NCI-H2107 (cell line): ENCODE results near the gene PLD1.
"Not testable (repeated sequence)": the region's sequence is repeated elsewhere in the genome, so short reads cannot be mapped to it uniquely, and the experiment has no call there.

Experiments used
- DNase-seq: peaks from one replicate; lab custom pipeline; 2025; lab: John Stamatoyannopoulos, UW

The PLD1 gene, protein sequence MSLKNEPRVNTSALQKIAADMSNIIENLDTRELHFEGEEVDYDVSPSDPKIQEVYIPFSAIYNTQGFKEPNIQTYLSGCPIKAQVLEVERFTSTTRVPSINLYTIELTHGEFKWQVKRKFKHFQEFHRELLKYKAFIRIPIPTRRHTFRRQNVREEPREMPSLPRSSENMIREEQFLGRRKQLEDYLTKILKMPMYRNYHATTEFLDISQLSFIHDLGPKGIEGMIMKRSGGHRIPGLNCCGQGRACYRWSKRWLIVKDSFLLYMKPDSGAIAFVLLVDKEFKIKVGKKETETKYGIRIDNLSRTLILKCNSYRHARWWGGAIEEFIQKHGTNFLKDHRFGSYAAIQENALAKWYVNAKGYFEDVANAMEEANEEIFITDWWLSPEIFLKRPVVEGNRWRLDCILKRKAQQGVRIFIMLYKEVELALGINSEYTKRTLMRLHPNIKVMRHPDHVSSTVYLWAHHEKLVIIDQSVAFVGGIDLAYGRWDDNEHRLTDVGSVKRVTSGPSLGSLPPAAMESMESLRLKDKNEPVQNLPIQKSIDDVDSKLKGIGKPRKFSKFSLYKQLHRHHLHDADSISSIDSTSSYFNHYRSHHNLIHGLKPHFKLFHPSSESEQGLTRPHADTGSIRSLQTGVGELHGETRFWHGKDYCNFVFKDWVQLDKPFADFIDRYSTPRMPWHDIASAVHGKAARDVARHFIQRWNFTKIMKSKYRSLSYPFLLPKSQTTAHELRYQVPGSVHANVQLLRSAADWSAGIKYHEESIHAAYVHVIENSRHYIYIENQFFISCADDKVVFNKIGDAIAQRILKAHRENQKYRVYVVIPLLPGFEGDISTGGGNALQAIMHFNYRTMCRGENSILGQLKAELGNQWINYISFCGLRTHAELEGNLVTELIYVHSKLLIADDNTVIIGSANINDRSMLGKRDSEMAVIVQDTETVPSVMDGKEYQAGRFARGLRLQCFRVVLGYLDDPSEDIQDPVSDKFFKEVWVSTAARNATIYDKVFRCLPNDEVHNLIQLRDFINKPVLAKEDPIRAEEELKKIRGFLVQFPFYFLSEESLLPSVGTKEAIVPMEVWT

DNA sequence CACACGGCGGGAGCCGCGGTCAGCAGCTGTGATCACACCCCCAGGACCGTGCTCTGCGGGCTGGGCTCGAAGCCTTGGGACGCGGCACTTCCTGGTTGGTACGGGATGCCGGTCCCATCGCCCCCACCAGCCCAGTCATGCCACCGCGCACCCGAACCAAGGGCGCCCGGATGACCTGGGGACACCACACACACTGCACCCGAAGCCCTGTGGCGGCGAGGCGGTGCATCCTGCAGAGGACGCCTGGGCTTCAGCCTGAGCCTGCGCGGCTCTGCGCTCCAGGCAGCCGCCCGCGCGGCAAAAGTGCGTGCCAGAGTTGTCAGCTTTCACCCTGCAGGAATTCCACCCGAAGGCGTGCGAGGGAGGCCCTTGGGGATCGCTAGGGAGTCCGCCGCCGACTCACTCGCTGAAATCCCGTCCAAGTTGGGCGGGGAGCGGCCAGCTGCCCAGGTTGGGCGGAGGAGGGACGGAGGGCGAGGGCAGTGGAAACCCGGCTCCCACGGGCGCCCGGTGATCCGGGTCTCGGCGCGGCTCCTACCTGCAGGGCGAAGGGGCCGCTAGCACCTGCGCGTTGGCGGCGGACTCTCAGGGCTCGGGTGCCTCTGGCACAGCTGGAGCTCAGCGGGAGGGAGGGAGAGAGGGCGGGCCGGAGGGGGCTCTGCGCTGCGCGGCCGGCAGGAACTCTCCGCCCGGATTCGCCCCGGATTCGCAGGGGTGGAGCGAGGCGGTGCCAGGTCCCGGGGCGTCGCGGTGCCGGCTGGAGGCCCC, at the start of gene PLD1:
Gene PLD1, minus strand, starts transcription at position 623 of the 768 bp plus-strand sequence. CDS start 72,432 bp downstream, outside the sequence.
- DNase-seq, result peak; percentile 58

DNA sequence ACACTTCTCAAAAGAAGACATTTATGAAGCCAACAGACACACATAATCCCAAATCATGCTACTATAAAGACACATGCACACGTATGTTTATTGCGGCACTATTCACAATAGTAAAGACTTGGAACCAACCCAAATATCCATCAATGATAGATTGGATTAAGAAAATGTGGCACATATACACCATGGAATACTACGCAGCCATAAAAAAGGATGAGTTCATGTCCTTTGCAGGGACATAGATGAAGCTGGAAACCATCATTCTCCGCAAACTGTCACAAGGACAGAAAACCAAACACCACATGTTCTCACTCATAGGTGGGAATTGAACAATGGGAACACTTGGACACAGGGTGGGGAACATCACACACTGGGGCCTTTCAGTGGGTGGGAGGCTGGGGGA, 48.5 kb upstream of the PLD1 start:
- DNase-seq, result not testable (repeated sequence)

DNA sequence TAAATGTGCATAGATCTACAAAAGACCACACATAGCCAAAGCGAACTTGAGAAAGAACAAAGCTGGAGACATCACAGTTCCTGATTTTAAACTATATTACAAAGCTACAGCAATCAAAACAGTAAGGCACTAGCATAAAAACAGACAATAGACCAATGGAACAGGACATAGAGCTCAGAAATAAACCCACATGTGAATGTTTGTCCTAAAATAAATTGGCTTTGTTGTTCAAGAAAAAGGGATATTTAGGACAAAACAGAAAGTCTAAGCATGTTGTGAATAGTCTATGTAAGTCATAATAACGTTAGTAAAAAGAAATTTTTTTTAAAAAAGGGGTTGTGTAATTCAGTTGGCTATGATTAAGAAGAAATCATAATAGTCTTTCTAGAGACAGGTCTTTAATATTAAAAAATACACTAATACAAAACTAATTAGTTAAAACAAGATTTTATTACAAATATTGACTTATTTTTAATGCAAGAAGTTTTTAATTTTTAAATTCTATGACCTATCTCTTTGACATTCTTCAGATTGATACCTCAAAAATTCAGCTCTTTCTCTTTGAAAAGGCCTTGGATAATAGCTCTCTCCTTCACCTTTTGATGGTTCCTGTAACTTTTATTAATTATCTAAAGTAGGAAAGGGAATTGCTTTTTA, 44.5 kb upstream of the PLD1 start:
- no peak for DNase-seq

DNA sequence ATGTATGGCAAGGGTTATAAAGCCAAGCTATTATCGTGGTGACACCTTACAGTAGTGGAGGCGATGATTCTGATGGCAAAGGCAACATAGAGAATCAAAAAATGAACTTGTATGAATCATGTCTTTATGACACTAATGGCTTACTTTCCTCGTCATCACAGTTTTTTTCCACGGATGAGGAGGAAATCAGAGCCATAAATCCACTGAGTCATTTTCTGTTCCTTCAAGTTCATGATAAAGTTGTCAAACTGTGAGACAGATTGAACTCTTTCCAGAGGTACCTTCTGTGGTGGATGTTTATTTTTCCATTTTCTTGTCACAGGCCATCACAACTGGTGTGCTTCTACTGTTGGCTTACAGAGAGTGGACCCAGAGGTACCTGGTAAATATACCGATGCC, 41.4 kb upstream of the PLD1 start:
- no peak for DNase-seq

DNA sequence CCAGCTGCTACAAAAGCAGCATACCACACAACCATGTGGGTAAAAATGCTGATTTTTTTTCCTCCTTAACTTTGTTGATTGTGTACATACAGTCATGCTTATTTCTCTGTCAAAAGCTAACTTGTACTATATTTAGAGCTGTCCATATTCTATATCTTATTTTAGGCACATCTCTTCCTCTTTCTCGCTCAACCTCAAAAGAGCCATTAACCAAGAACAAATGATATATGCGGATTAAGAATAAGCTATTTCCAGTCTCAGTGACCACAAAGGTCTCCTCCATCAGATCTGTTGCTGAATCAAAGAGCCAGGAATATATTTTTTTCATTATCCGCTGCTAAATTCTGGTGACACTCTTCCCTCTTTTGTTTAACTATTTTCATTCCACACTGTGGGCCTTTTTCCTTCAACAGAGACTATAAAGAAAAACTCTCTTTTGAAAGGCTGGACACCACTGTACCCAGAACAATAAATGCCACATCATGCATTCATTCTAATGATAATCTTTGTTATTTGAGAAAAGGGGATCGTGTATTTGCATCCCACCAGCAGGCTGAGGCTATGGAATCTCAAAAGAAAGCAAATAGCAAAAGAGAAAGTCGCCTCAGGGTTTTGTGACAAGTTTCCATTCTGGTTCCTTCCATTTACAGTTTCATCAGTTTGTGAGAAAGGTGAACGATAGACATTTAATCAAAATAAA, 40.8 kb upstream of the PLD1 start:
- no peak for DNase-seq

DNA sequence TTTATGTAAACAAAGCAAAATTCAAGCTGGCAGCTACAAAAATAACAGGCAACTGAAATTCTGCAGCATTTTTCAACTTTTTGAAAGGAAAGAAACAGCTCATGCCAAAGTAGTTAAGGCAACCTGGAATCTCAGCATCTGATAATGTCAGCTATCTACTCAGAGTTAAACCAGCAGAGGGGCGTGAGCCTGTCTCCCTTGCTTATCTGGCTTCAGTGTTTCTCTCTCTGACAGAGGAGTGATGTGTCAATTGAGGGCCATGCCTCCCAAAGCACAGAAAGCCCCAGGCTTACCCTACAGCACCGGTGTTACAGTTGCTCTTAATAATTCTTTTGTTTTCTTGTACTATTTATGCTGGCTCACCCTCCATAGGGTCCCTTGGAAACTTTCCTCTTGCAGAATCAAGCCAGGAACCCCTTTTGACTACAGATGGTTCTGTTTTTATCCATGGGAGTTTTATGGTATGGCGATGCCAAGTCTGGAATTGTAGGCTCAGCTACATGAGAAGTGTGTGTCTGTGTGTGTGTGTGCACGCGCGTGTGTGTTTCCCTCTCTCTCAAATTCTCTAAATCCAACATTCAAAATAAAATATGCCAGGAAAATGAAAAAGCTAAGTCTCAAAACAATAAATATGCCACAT, 40.2 kb upstream of the PLD1 start:
- no peak for DNase-seq

DNA sequence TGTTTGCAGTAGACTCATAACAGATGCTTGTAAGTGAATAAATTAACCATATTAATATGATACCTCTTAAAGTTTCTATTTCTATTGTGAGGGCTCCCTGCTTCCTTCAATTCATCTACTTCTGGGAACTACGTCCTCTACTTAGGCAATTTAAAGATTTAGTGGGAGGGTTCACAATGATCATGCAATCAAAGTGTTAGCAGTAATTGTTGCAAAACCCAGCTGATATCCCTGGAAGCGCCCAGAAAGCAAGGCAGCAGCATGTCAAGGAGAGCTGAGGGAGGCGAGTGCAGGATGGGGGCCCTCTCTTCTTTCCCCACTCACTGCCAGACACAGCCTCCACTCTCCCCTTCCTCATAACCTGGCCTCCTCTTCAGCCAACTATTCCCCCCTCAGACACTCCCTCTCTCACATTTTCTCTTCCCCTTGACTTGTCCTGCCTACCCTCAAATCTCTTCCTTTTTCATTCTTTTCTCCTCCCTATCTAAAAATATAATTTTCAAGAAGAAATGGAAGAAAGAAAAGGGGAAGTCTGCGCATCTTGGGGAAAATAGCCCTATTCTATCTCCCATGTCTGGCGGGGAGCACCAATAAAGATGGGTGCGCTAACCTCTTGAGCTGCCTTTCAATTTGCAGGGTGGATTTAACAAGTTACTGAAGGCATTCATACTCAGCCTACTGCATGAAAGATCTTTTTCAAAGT, 39.5 kb upstream of the PLD1 start:
- DNase-seq, result no peak

DNA sequence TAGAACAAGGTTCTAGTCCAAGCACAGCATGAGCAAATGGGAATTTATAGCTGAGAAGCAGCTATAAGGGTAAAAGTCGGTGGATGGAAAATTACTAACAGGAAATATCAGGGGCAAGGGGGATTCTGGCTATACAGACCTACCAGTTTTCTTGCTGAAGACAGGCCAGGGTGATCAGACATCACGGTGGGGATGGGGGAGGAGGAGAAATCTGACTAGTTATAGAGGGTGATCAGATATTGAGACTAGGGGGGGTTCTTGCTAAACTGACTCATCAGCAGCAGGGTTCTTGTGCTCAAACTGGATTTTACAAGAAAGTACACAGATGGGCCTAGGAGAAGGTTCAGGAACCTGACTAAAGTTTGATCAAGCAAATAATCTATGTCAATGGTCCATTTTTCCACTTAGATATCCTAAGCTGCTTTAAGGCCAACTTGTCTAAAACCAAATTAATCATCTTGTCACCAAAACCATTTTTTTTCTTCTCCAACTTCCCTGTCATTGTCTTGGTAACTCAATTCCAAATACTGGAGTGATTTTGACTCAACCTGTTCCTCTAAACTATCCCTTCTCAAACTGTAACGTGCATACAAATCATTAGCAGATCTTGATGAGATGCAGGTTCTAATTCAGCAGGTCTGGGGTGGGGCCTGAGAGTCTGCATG, 37.4 kb upstream of the PLD1 start:
- no peak for DNase-seq

DNA sequence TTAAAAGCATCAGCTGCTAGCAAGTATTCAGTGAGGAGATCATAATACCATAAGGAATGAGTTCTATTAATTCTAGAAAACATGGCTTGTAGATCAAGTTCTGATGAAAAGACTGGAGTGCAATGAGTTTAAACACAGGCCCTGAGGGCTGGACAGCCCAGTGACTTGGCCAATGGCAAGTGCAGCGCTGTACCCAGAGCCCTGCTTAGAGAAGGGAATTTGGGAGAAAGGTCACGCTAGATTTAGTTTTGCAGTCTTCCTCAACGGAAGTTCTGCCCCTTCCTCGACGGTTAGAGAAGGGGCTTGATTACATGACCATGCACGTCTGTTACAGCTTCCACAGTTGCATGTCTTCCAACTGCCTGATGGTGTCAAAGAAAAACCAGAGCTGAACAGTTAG, 36.9 kb upstream of the PLD1 start:
- no peak for DNase-seq

DNA sequence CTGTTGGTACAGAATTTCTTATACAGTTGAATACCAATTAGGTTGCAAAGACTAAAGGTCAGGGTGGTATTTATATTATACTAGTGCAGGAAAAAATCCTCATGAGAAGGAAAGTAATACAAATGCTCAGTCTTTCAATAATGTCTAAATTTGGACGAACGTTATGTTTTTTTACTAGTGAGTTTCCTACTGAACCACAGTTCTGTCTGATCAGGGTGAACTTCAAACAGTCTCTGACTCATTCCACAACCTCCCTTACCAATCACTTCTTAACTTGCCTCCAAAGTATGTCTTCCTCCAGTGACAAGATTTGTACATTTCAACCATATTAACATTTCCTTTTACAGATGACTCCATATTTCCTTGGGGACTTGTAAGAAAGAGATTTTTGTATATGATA, 36.3 kb upstream of the PLD1 start:
- no peak for DNase-seq

DNA sequence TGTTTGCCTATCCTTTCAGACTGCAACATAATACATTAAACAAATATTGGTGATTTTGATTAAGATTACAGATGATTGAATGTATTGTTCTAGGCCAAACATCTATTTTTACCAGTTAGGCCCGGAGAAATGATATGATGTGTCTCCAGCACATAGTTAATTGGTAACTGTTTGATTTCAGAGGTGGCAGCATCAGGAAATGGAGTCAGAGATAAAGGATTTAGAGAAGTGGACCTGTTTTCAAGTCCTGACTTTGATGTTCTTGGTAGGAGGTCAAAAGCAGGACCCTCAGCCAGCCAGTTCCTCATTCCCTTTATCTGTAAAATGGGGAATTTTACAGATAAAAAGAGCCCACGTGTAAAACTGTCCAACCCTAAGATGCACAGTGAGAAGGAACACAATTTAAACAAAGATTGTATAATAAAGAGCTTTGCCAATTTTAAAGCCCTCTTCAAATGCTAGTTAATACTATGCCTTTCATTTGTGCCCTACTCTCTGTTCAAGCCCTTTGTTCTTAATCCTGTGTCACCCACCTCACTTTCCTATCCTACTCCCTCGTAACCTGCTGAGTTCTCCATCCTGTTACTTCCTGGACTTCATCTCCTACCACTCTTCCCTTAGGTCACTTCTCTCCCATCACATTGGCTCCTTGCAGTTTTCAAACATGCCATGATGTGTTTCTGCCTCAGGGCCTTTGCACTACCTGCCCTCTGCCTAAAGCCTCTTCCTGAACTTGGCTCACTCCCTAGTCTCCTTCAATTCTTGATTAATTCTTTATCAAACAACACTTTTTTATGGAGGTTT, 35.4 kb upstream of the PLD1 start:
- no peak for DNase-seq

DNA sequence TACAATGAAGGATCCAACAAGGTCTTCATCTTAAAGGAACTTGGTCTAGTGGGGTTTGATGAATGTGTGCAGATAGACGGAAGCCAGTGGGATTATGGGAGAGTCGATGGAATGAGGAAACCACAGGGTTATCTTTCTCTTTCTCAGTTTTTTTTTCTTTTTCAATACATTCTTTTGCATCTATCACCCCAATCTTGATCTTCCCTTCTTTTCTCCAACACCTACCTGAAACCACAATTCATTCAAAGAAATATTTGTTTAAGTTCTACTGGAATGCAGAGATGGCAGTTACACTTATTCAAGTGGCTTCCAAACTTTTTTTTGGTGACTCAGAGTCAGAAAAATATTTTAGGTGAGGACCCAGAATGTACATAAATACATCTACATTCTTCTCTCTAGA, 34.6 kb upstream of the PLD1 start:
- DNase-seq, result no peak

DNA sequence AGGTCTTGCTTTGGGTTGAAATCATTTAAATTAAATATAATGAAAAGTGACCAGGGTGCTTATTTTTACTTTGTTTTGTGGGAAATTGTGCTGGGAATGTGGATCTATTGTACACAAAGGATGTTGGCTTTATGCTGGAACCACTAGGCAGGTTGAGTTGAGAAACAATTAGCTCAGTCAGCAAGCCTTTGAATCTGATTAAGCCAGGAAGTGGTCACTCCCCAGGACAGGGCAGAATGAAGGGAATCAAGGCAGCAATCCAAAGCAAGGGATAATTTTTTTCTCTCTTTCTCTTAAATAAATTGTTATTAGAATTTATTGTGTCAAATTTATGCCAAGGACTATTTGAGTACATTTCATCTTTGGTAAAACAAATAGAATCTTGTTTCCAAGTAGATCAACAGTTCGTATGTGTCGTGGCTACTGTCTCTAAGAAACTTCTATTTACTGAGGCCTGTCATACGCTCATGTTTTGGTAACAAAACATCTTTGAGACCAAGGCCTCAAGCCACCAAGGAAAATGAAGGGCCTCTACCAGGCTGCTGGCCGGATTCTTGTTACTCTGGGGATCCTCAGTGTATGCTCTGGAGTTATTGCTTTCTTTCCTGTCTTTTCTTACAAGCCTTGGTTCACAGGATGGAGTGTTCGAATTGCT, 32.7 kb upstream of the PLD1 start, which contains the start of gene TMEM212:
Gene TMEM212, plus strand, starts transcription at position 486 of the 655 bp plus-strand sequence. Its CDS starts 35 bp downstream, at position 521.
- DNase-seq, result no peak

DNA sequence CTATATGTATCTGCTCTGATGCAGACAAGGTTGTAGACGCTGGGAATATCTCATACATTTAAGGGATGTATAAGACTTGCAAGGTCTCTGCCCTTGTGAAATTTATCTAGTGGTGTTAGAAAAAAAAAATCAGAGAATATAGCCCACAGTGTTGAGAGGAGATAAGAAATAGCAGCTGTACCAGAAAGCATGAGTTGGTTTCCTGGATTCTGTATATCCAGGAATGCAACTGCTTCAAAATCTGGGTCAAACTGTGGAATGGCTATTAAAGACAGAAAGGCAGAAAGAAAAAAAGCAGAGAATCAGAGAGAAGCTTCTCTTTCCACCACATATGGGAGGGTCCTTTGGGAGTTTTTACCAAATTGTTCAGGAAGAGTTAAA, 31.3 kb upstream of the PLD1 start:
- DNase-seq, result no peak

DNA sequence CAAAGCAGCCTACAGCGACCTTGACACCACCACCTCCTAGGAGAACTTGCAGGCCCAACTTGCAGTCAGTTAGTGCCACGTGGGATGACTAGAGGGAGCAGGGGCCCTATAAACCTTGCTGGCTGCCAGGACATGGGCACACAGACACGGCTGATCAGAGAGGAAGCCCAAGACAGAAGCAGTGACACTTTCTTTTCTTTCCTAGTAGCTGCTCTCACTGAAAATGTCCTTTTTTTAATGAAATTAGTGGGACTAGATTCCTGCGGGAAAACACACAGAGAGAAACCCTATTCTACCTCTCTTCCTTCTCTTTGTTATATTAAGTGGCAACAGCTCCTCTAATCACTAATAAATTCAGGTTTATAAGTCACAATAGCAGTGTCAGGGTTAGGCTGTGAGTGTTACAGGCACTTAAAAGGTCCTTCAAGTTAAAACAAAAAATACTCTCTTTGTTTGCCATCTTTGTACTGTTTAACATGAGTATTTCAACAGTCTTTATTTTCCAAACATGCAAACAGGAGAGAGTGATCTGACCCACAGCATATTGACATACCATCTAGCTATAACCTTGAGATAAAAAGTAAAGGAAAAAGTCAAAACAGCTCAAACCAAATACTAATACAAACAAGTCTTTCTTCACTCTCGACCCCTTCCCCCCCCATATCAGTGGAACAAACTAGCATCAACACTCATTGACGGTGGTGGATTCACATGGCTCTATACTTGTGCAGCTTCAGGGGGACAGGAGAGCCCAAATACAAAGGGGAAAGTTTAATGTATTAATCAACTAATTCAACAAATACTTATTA, 30.7 kb upstream of the PLD1 start:
- DNase-seq, result no peak

DNA sequence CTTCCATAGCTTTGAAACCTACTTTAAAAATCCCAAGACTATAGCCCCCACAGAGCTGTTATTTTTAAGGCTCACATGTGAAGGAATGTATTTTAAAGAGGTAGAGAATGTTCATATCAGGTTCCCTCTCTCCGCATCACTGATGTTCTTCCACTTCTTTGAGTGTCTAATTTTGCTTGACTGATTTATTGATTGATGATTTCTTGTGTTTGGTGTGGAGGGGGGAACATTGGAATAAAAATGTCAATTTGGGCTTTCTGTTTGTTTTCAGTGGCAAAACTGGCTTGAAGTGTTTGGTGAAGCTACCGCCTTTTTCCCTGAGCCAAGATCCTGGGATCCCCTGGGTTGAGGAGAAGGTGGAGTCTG, 30.1 kb upstream of the PLD1 start:
- DNase-seq, result no peak

DNA sequence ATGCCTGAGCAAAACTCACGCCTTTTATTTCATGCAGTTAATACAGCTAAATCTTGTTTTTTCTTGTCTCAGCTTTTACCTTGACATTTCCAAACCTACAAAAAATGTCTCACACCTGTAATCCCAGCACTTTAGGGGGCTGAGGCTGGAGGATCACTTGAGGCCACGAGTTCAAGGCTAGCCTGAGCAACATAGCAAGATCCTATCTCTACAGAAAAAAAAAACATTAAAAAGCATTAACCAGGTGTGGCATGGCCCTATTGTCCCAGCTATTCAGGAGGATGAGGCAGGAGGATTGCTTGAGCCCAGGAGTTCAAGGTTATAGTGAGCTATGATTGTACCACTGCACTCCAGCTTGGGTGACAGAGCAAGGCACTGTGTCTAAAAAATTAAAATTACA, 29.0 kb upstream of the PLD1 start:
- DNase-seq, result no peak
